GM18508 (cell line): ENCODE measurements around the gene PPDPF.
"Not testable (repeated sequence)": the region's sequence is repeated elsewhere in the genome, so short reads cannot be mapped to it uniquely, and the experiment has no call there.

ENCODE experiments used
- ATAC-seq: cut with Tn5 transposase; IDR thresholded peaks from one replicate; pipeline ENCODE4 v1.9.1; 2021; ENCODE audit warnings: moderate number of reproducible peaks; ENCODE audit not compliant: insufficient read depth, unreplicated experiment

The PPDPF gene, protein sequence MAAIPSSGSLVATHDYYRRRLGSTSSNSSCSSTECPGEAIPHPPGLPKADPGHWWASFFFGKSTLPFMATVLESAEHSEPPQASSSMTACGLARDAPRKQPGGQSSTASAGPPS

DNA sequence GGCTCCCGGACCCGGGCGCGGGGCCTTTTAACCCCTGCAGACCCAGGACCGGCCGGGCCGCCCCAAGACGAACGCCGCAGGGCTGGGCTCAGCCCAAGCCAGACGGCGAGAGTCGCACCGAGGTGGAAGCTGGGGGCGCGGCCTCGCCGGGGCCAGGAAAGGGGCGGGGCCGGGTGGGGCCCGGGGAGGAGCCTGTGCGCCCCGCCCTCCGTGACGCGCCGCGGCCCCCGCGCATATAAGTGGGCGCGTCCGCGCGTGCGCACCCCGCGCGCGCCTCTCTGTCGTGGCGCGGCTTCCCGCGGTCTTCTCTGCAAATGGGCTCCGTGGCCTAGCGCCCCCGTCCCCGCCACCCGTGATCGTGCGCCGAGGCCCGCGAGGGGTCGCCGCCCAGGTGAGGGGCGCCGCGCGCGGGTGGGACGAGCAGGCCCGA, at the start of gene PPDPF:
Gene PPDPF, plus strand, starts transcription at position 262 of the 430 bp plus-strand sequence. CDS start 544 bp downstream, outside the sequence.
- ATAC-seq, result no peak

DNA sequence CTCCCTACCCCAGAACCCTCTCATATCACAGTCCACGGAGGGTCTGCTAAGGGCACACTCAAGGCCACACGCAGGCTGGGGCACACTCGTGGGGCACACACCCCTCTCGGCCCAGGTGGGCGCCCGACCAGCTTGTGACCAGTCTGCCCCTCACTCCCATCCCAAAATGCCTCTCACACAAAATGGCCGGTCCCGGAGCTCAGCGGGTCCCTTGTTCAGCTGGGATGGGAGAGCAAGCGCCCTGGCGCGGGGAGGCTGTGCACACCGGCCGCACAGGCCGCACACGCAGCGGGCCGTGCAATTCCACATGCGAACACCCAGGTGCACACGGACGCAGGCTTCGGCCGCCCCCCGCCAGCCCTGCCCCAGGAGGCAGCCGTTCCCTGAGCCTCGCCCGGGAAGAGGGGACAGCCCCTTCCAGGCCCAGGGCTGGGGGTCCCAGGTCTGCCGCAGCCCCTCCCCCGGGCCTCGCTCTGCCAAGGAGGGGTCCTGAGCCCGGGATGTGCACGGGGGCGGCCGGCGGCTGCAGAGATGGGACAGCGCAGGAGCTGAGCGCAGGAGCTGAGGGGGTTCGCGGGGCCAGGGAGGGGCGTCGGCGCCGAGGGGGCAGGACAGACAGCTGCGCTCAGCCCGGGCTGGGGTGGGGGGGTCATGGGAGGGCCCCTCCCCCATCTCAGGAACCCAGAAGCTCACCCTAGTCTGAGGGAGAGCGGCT, 49.4 kb upstream of the PPDPF start:
- ATAC-seq, result no peak

DNA sequence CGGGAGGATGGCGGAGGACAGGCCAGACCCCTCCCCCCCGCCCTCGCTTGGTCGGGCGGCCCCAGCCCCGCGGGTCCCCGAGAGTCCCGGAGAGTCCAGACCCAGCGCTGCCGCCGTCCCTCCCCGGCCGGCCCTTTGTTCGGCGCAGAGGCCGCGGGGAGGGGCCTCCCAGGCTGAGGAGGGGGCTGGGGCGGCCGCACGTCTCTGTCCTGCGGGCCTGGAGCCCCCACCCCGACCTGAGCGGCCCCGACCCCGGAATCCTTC, 48.9 kb upstream of the PPDPF start:
- no peak for ATAC-seq

DNA sequence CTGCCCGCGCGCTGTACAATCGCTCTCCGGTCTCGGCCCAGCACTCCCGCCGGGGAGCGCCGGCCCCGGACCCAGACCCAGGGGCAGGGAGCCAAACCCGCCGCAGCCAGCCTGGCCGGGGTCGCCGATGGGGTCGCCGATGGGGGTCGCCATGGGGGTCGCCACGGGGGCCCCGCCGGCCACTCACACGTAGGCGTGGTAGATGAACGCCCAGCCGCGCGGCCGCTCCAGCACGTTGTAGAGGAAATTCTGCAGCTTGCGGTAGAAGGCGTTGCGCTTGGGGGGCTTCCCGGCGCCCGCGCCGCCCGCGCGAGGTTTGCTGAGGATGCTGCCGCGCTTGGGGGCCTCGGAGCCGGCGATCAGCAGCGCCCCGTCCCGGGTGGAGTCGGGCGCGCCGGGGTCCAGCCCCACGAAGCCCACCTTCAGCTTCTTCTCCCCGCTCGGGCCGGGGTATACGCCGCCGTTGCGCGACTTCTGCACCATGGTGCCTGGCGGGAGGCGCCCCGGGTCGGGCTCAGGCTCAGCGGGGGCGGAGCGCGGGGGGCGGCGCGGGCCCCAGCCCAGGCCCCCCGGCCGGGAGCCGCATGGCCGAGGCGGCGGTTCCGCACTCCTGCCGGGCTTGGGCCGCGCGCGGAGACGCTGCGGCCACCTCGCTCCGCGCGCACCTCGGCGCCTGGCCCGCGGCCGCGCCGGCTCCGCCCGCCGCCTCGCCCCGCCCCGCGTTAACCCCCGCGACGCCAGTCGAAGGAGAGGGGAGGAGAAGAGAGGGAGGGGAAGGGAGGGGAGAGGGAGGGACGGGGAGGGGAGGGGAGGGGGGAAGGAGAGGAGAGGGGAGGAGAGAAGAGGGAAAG, 48.4 kb upstream of the PPDPF start, which contains the start of gene KCNQ2:
Gene KCNQ2, minus strand, starts transcription at position 675 of the 851 bp plus-strand sequence. Its CDS starts 192 bp downstream, at position 483.
- no peak for ATAC-seq

DNA sequence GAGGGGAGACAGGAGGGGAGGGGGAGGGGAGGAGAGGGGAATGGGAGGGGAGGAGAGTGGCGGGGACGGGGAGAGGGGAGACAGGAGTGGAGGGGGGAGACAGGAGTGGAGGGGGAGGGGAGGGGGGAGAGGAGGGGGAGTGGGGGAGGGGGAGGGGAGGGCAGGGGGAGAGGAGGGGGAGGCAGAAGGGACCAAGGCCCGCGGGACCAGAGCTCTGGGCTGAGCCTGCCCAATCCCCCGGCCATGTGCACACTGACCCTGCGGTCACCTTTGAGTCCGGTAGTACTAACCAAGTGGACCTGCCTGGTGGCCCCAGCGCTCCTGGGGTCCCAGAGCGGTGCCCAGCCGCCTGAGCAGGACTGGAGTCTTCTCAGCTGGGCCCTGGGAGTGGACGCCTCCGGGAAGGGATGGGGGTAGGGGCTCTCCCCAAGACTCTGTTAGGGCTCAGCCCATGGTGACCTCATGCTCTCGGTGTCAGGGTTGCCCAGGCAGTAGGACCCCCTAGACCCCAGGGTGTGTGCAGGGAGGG, 47.6 kb upstream of the PPDPF start:
- ATAC-seq, result no peak

DNA sequence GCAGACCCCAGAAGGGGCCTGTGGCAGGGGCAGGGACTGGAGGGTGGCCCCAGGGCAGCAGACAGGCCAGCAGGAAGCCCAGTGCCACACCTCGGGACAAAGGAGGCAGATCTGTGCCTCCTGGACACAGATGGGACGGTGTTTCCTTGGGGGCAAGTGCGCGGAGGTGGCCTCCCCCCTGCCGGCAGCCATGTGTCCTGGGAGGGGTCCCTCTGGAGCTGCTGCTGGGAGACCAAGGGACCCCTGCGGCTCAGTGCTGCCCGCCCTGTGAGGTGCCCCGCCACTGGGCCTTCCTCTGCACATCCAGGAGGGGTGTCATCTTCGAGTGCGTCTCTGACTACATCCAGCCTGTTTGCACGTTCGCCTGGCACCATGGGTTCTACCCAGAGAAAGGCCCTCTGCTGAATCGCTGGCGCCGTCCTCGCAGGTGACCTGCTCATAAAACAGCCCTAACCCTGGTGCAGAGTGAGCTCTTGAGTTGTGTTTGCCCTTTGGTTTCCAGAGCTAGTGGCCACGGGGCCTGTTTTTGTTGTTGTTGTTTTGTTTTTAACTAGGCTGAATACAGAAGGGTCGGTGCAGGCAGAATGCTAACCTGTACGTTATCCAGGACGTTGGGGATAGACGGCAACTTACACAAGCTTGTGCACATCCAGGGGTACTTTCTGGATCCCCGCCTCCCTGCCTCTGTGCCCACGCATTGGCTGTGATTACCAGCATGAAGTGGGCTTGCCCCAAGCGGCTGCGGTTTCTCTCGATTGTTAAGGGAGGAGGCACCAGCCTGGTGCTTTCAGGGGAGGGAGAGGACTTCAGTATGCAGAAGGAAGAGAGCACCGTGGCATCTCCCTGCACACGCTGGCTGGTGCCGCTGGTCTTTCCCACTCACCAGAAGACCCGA, 46.8 kb upstream of the PPDPF start:
- no peak for ATAC-seq

DNA sequence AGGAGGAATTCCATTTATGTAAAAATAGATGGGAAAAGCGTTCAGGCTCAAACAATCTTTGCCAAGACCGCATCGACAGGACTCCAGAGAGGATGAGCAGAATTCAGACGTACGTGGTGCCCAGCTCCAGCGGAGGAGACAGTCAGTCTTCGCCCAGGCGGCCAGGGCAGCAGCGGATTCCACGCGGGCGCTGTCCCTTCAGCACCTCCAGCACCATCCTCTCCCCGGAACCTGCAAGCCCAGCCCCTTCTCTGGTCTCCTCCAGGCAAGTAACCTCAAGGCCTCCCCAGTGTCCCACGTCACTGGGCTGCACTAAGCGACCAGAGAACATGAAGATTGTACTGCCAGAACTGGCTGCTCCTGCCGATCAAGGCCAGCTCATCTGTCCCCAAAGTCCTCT, 45.4 kb upstream of the PPDPF start:
- no peak for ATAC-seq

DNA sequence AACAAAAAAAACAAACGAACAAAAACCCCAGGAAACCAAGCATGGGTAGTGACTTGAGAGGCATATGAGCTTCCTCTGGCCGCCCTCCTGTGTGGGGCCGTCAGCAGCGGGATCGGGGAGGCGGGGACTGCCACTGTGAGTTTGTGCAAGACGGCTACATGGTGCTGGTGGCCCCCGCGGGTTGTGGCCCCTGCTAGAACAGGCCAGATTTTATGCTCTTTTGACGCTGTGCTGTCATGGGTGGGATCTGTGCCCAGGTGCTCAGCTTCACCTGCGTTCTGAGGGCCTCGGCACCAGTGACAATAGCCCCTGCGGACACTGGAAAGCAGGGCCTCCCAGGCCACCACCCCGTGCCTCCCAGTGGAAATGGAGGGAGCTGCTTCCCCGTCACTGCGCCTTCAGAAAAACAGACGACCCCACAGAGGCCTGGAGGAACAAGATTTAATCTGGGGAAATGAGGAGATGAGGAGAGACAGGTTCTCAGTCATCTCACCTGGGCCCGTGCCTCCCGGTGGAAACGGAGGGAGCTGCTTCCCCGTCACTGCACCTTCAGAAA, 43.4 kb upstream of the PPDPF start:
- no peak for ATAC-seq

DNA sequence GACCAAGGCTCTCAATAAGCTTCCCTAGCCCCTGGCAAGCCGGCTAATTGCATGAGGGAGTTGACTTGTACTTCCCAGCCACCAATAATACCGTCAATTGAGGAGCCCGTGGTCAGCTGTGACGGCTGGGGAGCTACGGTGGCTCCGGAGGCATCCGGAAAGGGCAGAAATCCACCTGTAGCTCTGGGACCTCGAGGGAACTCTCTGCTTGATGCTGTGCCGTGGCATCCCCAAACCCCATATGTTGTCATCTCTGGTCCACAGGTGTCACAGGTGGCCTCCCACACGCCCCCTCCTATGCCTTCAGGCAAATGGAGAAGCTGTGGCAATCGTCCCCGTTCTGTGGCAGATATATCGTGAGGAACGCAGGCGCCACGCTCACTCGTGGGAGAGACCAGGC, 42.6 kb upstream of the PPDPF start:
- ATAC-seq, result no peak

DNA sequence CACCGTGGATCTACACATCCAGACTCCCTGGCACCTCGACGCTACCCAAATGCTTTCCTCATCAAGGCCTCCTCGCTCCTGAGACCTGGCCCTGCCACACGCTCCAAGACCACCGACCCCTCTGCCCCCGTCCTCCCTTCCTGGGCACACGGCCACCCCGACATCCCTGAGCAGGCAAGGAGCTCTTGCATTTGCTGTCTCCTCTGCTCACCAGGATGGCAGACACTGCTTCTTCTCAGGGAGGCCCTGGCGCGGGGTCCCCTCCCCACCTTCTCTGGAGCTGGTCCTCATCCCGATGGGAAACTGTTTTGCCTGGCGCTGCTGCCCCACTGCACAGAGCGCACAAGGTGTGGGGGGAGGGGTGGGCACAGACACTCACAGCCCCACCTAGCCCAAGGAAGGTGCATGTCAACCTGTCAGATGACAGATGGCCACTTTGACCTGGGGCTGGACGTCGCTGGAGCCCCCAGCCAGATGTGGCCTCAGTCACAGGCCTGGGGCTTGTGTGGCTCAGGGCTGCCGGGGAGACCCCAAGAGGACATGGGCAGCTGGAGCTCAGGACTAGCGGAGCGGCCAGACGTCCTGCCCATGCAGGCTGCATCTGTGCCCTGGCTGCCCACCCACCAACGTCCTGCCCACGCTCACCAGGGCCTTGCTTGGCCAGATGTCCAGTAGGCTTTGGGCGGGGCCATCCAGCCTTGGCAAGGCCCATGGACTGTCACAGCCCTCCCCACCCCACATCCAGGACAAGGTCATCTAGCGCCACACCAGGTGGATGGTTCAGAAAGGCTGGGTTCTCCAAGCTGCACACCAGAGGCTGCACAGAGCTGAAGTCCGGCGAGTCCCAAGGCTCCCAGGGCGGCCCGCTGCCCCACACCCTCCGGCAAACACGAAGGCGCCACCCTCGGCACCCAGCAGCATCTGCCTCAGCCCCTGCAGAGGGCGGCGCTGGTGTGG, 41.9 kb upstream of the PPDPF start:
- no peak for ATAC-seq

DNA sequence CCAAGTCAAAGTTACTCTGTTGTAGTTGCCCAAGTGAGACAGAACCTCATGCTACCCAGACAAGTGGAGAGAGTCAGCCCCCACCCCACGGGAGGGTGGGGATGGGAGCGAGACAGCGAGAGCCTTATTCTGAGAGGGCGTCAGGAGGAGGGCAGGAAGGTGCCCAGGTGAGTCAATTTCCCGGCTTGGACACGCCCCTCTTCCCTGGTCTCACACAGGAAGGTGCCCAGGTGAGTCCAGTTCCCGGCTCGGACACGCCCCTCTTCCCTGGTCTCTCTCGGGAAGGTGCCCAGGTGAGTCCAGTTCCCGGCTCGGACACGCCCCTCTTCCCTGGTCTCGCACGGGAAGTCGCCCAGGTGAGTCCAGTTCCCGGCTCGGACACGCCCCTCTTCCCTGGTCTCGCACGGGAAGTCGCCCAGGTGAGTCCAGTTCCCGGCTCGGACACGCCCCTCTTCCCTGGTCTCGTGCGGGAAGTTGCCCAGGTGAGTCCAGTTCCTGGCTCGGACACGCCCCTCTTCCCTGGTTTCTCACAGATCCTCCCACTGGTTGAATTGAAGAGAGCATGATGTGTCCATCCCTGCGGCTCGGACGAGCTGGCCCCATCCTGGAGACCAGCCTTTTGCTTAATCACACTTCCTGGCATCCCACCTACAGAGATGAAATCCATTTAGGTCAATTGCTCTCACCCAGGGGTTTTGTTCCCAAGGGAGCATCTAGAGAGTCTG, 40.7 kb upstream of the PPDPF start:
- not testable (repeated sequence) for ATAC-seq

DNA sequence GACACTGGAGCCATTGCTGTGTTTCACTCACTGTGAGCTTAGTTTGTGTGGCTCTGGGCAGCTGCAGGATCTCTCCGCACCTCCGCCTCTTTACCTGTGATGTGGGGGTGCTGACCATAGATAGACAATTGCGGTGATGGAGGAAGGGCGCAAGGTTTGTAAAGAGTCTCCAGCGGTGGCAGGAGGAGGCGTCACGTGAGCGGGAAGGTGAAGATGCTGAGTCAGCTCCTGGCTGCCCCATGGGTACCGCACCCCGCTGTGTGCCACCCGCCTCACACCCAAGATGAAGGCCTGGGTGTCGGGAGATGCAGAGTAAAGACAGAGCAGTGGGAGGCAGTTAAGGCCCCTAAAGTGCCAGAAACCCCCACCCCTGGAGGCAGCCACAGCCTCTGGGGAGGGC, 39.1 kb upstream of the PPDPF start:
- ATAC-seq, result no peak

DNA sequence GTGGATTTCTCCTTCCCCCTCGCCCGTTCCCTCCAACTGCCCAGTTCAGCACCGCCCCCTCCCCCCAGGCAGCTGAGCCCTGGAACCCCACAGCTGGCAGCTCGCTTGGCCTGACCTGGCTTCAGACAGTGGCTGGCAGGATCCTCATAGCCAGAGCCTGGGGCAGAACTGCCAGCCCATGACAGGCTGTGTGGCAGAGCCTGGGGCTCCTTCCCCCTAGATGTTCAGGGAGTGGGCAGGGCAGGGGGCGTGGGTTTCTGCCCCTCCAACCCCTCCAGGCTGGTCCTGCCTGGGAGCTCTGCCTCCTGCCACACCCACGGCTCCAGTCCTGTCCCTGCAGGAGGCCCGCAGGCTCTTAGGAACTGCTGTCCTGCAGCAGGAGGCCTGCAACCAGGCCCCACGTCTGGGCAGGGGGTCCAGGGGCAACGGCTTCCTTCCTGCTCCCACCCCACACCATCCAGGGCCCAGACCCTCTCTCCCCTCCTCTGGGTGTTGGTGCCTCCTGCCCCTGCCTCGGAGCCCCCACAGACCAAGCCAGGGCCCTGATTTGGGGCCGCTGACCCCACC, 38.5 kb upstream of the PPDPF start:
- ATAC-seq, result no peak

DNA sequence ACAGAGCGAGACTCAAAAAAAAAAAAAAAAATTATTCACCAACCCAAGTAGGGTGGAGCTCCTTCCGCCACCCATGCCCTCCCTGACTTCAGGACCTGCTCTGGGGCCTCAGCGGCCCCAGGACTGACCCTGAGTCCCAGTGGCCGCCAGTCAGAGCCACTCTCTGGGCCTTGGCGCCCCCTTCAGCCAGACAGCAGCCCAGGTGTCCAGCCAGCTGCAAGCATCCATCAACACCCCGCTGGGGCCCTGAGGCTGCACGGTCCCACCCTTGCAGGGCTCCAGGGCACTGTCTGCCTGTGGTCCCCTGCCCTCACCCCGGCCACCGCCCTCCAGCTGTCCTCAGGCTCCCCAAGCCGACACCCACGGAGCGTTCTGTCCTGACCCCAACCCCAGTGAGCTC, 36.7 kb upstream of the PPDPF start:
- no peak for ATAC-seq

DNA sequence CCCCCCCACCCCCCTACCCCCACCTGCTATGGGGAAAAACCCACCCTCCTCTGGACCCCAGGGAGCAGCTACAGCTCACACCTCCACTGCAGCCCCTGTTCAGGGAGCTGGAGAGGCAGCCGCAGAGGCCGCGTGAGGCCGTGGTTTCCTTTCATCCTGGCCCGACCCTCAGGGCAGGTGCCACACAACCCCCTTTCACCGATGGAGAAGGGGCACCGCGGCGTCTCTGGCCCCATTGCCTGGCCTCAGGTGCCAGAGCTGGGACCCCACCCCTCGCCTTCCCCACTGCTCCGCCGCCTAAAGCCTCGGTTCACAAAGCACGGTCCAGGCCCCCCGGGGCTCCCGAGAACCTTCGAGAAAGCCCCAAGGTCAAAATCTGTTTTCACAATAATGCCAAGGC, 36.3 kb upstream of the PPDPF start:
- ATAC-seq, result no peak

DNA sequence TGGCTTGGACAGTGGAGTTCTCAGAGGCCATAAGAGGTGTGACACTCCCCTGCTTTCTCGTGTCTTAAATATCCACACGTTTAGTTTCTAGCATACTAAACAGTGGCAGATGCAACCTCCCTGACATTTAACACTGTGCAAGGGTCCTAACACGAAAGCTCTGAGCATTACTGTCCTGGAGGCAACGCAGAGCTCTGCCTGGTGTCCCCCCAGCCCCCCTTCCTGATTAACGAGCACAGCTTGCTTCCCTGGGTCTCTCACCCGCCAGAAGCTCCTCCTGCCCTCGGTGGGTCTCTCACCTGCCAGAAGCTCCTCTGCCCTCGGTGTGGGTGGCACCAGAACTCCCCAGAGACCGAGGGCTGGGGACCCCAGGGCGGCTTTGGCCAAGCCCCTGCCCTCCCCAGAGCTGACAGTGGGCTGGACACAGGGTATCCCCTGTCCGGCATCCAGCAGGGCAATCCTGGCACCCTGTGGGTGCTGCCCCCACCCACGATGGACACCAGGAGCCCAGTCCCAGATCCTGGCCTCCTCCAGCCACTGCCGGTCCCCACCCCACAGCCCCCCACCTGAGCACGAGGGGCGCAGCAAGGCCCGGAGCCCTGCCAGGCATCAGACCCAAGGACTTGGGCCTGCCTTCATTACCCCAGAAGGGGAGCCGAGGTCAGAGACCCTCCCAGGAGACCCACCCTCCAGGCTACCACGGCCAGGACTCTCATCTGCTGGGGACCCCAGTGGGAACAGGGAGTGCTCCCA, 35.7 kb upstream of the PPDPF start:
- no peak for ATAC-seq

DNA sequence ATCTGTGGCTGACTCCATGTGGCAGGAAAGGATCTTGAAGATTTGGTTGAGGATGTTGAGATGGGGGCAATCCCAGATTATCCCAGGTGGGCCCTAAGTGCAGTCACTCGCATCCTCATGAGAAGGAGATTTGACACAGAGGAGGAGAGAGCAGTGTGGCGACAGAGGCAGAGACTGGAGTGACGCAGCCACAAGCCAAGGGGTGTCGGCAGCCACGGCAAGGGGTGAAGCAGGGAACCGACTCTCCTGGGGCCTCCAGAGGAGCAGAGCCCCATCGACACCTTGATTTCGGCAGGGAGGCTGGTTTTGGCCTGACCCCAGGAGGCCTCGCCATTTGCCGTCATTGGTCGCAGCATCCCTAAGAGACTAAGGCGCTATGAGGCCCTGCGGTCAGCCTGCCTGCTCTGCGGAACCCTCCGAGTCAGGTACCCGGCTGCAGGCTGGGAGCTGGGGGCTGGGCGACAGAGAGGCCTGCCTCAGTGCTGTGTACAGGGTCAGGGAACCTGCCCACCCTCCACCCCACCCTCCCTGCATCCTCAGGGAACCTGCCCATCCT, 34.2 kb upstream of the PPDPF start:
- no peak for ATAC-seq
